ENCODE data around the gene FOXM1.

FOXM1 gene

GRCh38 chr12:2826721-2827515, 50.1 kb downstream of the FOXM1 start:
- Histone ChIP-seq H3K79me2 (ENCODE audit: insufficient read depth, low read length) (no peaks in the 10 kb centered on the region), H3K4me2 (ENCODE audit: insufficient read depth, low read length) (no peak overlapping the region), H3K9me3 (ENCODE audit: insufficient read depth, low read length, severe bottlenecking) (no peaks in the 10 kb centered on the region), H3K36me3 (ENCODE audit: insufficient read depth, low read length) (peaks cover 66% of the 10 kb centered on the region), H2AFZ (ENCODE audit: low read depth, low read length) (no peak overlapping the region), H3K27me3 (ENCODE audit: insufficient read depth, low read length, poor library complexity) (no peaks in the 10 kb centered on the region), H3K4me3 (ENCODE audit: low read depth in 1 of 2, low read length in 2 of 2) (no peak overlapping the region), H3K4me1 (ENCODE audit: insufficient read depth, low read length) (no peaks in the 10 kb centered on the region), H4K20me1 (ENCODE audit: insufficient read depth, low read length) (no peaks in the 10 kb centered on the region; the same call in 1 of the 2 replicates), H3K9ac (ENCODE audit: low read depth, low read length) (no peak overlapping the region), H3K27ac (ENCODE audit: low read length) (no peak overlapping the region)
- DNase-seq (no peak), ATAC-seq (ENCODE audit: insufficient read depth, low read depth) (no peak)
- no peak for TF ChIP-seq EZH2 (IDR thresholded peaks at IDR 0.05; ENCODE audit: borderline replicate concordance, low read depth, low read length, severe bottlenecking)
- TF ChIP-seq, protein P1, sequence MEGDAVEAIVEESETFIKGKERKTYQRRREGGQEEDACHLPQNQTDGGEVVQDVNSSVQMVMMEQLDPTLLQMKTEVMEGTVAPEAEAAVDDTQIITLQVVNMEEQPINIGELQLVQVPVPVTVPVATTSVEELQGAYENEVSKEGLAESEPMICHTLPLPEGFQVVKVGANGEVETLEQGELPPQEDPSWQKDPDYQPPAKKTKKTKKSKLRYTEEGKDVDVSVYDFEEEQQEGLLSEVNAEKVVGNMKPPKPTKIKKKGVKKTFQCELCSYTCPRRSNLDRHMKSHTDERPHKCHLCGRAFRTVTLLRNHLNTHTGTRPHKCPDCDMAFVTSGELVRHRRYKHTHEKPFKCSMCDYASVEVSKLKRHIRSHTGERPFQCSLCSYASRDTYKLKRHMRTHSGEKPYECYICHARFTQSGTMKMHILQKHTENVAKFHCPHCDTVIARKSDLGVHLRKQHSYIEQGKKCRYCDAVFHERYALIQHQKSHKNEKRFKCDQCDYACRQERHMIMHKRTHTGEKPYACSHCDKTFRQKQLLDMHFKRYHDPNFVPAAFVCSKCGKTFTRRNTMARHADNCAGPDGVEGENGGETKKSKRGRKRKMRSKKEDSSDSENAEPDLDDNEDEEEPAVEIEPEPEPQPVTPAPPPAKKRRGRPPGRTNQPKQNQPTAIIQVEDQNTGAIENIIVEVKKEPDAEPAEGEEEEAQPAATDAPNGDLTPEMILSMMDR (IDR thresholded peaks at IDR 0.05; ENCODE audit: borderline replicate concordance, extremely low read depth, low read length, poor library complexity, severe bottlenecking) = no peak

- no peak overlapping the region for H2AFZ ChIP-seq (ENCODE audit: low read depth, low read length)
- no peak overlapping the region for H3K9ac ChIP-seq (ENCODE audit: low read depth, low read length)
- no peak overlapping the region for H3K27ac ChIP-seq (ENCODE audit: low read length)
- no peaks in the 10 kb centered on the region for H3K9me3 ChIP-seq (ENCODE audit: insufficient read depth, low read length, severe bottlenecking)
- H3K27me3 ChIP-seq (ENCODE audit: insufficient read depth, low read length, poor library complexity) = no peaks in the 10 kb centered on the region
- no peak overlapping the region for H3K4me2 ChIP-seq (ENCODE audit: insufficient read depth, low read length)
- H3K4me1 ChIP-seq (ENCODE audit: insufficient read depth, low read length) = no peaks in the 10 kb centered on the region
- no peaks in the 10 kb centered on the region; the same call in 1 of the 2 replicates for H4K20me1 ChIP-seq (ENCODE audit: insufficient read depth, low read length)
- no peak for ATAC-seq (ENCODE audit: insufficient read depth, low read depth)
- no peak overlapping the region for H3K4me3 ChIP-seq (ENCODE audit: low read depth in 1 of 2, low read length in 2 of 2)
- no peaks in the 10 kb centered on the region for H3K79me2 ChIP-seq (ENCODE audit: insufficient read depth, low read length)
- no peak for TF ChIP-seq EZH2 (IDR thresholded peaks at IDR 0.05; ENCODE audit: borderline replicate concordance, low read depth, low read length, severe bottlenecking)
- TF ChIP-seq, protein P1 (IDR thresholded peaks at IDR 0.05; ENCODE audit: borderline replicate concordance, extremely low read depth, low read length, poor library complexity, severe bottlenecking) = no peak
- no peak for DNase-seq
- H3K36me3 ChIP-seq (ENCODE audit: insufficient read depth, low read length) = peaks cover 75% of the 10 kb centered on the region
These were observed 50.9 kb downstream of the FOXM1 start for GRCh38 chr12:2826036-2826435.

- Histone ChIP-seq H4K20me1 (ENCODE audit: insufficient read depth, low read length) (no peaks in the 10 kb centered on the region; the same call in 1 of the 2 replicates), H3K27ac (ENCODE audit: low read length) (no peak overlapping the region), H3K79me2 (ENCODE audit: insufficient read depth, low read length) (no peaks in the 10 kb centered on the region), H3K36me3 (ENCODE audit: insufficient read depth, low read length) (peaks cover 78% of the 10 kb centered on the region), H3K4me1 (ENCODE audit: insufficient read depth, low read length) (no peaks in the 10 kb centered on the region), H2AFZ (ENCODE audit: low read depth, low read length) (no peak overlapping the region), H3K4me2 (ENCODE audit: insufficient read depth, low read length) (no peak overlapping the region), H3K4me3 (ENCODE audit: low read depth in 1 of 2, low read length in 2 of 2) (no peak overlapping the region), H3K9me3 (ENCODE audit: insufficient read depth, low read length, severe bottlenecking) (no peaks in the 10 kb centered on the region), H3K9ac (ENCODE audit: low read depth, low read length) (no peak overlapping the region), H3K27me3 (ENCODE audit: insufficient read depth, low read length, poor library complexity) (no peaks in the 10 kb centered on the region)
- TF ChIP-seq, protein P1 (IDR thresholded peaks at IDR 0.05; ENCODE audit: borderline replicate concordance, extremely low read depth, low read length, poor library complexity, severe bottlenecking) = no peak
- no peak for TF ChIP-seq EZH2 (IDR thresholded peaks at IDR 0.05; ENCODE audit: borderline replicate concordance, low read depth, low read length, severe bottlenecking)
- ATAC-seq (ENCODE audit: insufficient read depth, low read depth) (no peak), DNase-seq (no peak)
These were observed 51.8 kb downstream of the FOXM1 start for GRCh38 chr12:2825132-2825531.
